Epidermal melanocyte (primary cell): ENCODE measurements around the gene KMT2E.
A peak's percentile ranks its signal among the peaks of the same experiment; 100 is the strongest.

Experiments used
- DNase-seq: peaks from one replicate; pipeline ENCODE4 v3.0.0; 2011; ENCODE audit warnings: low spot score; ENCODE audit not compliant: insufficient read length

KMT2E gene

GRCh38 chr7:105067691-105068090 lies 53.7 kb downstream of the KMT2E start:
- DNase-seq, result no peak

- no peak for DNase-seq
These were observed 54.9 kb downstream of the KMT2E start for GRCh38 chr7:105068886-105069285.

- no peak for DNase-seq
These were observed 59.1 kb downstream of the KMT2E start for GRCh38 chr7:105073143-105073542.

GRCh38 chr7:105079348-105079747 lies 65.3 kb downstream of the KMT2E start:
- DNase-seq, result no peak

- no peak for DNase-seq
These were observed 70.6 kb downstream of the KMT2E start for GRCh38 chr7:105084581-105084980.

- DNase-seq, result no peak
These were observed 72.8 kb downstream of the KMT2E start for GRCh38 chr7:105086850-105087249.

GRCh38 chr7:105087981-105088380 lies 74.0 kb downstream of the KMT2E start:
- DNase-seq, result no peak

GRCh38 chr7:105088456-105088855 lies 74.5 kb downstream of the KMT2E start:
- DNase-seq, result no peak

GRCh38 chr7:105094966-105095365 lies 81.0 kb downstream of the KMT2E start:
- DNase-seq, result no peak

- DNase-seq, result no peak
These were observed 82.3 kb downstream of the KMT2E start for GRCh38 chr7:105096306-105096705.

GRCh38 chr7:105097619-105098018 lies 83.6 kb downstream of the KMT2E start:
- DNase-seq, result peak; percentile 27

GRCh38 chr7:105098863-105099515 lies 85.0 kb downstream of the KMT2E start:
- no peak for DNase-seq

- DNase-seq, result no peak
These were observed 87.9 kb downstream of the KMT2E start for GRCh38 chr7:105101864-105102263.

GRCh38 chr7:105102557-105103352 lies 88.8 kb downstream of the KMT2E start:
- DNase-seq, result no peak

GRCh38 chr7:105105579-105105978 lies 91.6 kb downstream of the KMT2E start:
- no peak for DNase-seq

GRCh38 chr7:105106473-105106872 lies 92.5 kb downstream of the KMT2E start:
- DNase-seq, result no peak

GRCh38 chr7:105107458-105107857 lies 93.5 kb downstream of the KMT2E start:
- DNase-seq, result no peak

- DNase-seq, result no peak
These were observed 98.7 kb downstream of the KMT2E start for GRCh38 chr7:105112440-105113418.

GRCh38 chr7:105118612-105119600 lies 104.9 kb downstream of the KMT2E start:
- no peak for DNase-seq

GRCh38 chr7:105122619-105123018 lies 108.6 kb downstream of the KMT2E start:
- no peak for DNase-seq

- DNase-seq, result no peak
These were observed 111.7 kb downstream of the KMT2E start for GRCh38 chr7:105125745-105126144.
